GM12878 (cell line): ENCODE measurements around the gene PHLDA3. TPM values are rescaled to one million over a fixed set of nuclear protein-coding genes. Genes with fewer than 3 reads are reported as not detected.

ENCODE experiments used
- ATAC-seq: fragments of 200-7000 bp; cut with Tn5 transposase; 3 replicates; pipeline ENCODE4 v1.9.1; 2020; ENCODE audit warnings: mild to moderate bottlenecking, moderate library complexity
- BruUV-seq: library from RNA; stranded (reverse); fragments of 400-500 nt; replicated peaks from 2 replicates; lab custom pipeline; 2021; lab: Mats Ljungman, UMichigan
- CTCF ChIA-PET: fragments of 300-600 bp; sonication (Branson Sonifier 250); formaldehyde crosslinking; extraction: SDS; loops from one replicate; lab custom pipeline; 2021; ENCODE audit warnings: inconsistent platforms; lab: Yijun Ruan, JAX
- POLR2A ChIA-PET: fragments of 350-600 bp; formaldehyde crosslinking; extraction: SDS; loops from one replicate; lab custom pipeline; 2021; ENCODE audit warnings: inconsistent platforms; lab: Charles Lee
- RAD21 ChIA-PET: fragments of 300-600 bp; sonication (Branson Sonifier 250); formaldehyde crosslinking; loops from one replicate; lab custom pipeline; 2023; ENCODE audit warnings: antibody characterized with exemption; ENCODE audit not compliant: unreplicated experiment; lab: Charles Lee
- SMC1A ChIA-PET: fragments of 300-600 bp; sonication (Branson Sonifier 250); formaldehyde crosslinking; loops from one replicate; lab custom pipeline; 2023; ENCODE audit not compliant: unreplicated experiment, uncharacterized antibody; lab: Charles Lee
- DNase-seq: peaks from one replicate; pipeline ENCODE4 v3.0.0-alpha.2; 2011; ENCODE audit warnings: low read depth, low spot score
- FAIRE-seq: peaks from 3 replicates; lab custom pipeline; 2011; peaks lifted over from hg19 to GRCh38; lab: Jason Lieb, UNC
- H2AFZ ChIP-seq: 2 replicates; pipeline ENCODE4 v1.6.0; 2011; ENCODE audit warnings: low read depth, low read length, control low read depth; ENCODE audit not compliant: control insufficient read depth
- H3K27ac ChIP-seq: 2 replicates; pipeline ENCODE4 v1.5.1; 2011; ENCODE audit warnings: control low read depth; ENCODE audit not compliant: control insufficient read depth, insufficient read depth
- H3K27me3 ChIP-seq, 2 experiments: replicated peaks in 1 of 2; 2 replicates each; pipeline versions ENCODE4 v1.6.0 to v1.6.1; 2011; ENCODE audit warnings: low read length in 1 of 2; ENCODE audit not compliant: control insufficient read depth in 2 of 2, insufficient read depth in 2 of 2
- H3K36me3 ChIP-seq, 2 experiments: 2 replicates each; pipeline ENCODE4 v1.5.1; 2011; ENCODE audit warnings: low read length in 1 of 2; ENCODE audit not compliant: control insufficient read depth in 2 of 2, insufficient read depth in 2 of 2
- H3K4me1 ChIP-seq: 2 replicates; pipeline ENCODE4 v1.6.1; 2011; ENCODE audit warnings: mild to moderate bottlenecking, low read length, moderate library complexity, mixed read lengths; ENCODE audit not compliant: control insufficient read depth, insufficient read depth
- H3K4me2 ChIP-seq: 2 replicates; pipeline ENCODE4 v1.6.0; 2011; ENCODE audit warnings: control low read depth; ENCODE audit not compliant: control insufficient read depth, insufficient read depth
- H3K4me3 ChIP-seq: fragments of 200-600 bp; sonication (generic); 2 replicates; pipeline ENCODE4 v1.5.1; 2016
- H3K79me2 ChIP-seq: 2 replicates; pipeline ENCODE4 v1.6.0; 2011; ENCODE audit warnings: low read length; ENCODE audit not compliant: control insufficient read depth, insufficient read depth
- H3K9ac ChIP-seq: 2 replicates; pipeline ENCODE4 v1.8.0; 2011; ENCODE audit warnings: low read length, control low read depth, mixed read lengths; ENCODE audit not compliant: control insufficient read depth, insufficient read depth
- H3K9me3 ChIP-seq: replicated peaks from 3 replicates; pipeline ENCODE4 v1.5.1; 2011; ENCODE audit warnings: mild to moderate bottlenecking, low read length; ENCODE audit not compliant: control insufficient read depth, insufficient read depth
- H4K20me1 ChIP-seq: 2 replicates; pipeline ENCODE4 v1.6.0; 2011; ENCODE audit not compliant: control insufficient read depth, insufficient read depth
- BHLHE40 ChIP-seq, 2 experiments: fragments of 450-650 bp in 1 of 2; IDR thresholded peaks; 2 replicates each; pipeline ENCODE4 v1.6.1; 2011 to 2017; ENCODE audit warnings: low read depth in 2 of 2, borderline replicate concordance in 1 of 2, improper control_type of control experiment in 1 of 2, low read length in 1 of 2, mild to moderate bottlenecking in 1 of 2
- CBX3 ChIP-seq: fragments of 200-600 bp; sonication (generic); IDR thresholded peaks from 2 replicates; pipeline ENCODE4 v1.6.1; 2016; ENCODE audit warnings: low read depth, borderline replicate concordance
- DPF2 ChIP-seq: fragments of 450-650 bp; IDR thresholded peaks from 2 replicates; pipeline ENCODE4 v1.6.1; 2017; ENCODE audit warnings: mild to moderate bottlenecking
- FOS ChIP-seq: IDR thresholded peaks from 3 replicates; pipeline ENCODE4 v1.6.1; 2011; ENCODE audit warnings: borderline replicate concordance; ENCODE audit not compliant: insufficient read length; ENCODE audit errors: extremely low read depth
- HDAC6 ChIP-seq: fragments of 200-600 bp; sonication (generic); IDR thresholded peaks from one replicate; pipeline ENCODE4 v1.8.0; 2017; ENCODE audit warnings: antibody characterized with exemption; ENCODE audit not compliant: unreplicated experiment
- IRF4 ChIP-seq: IDR thresholded peaks from 2 replicates; pipeline ENCODE4 v1.6.1; 2011; ENCODE audit warnings: low read depth, low read length
- KDM1A ChIP-seq: fragments of 200-600 bp; sonication (generic); IDR thresholded peaks from 2 replicates; pipeline ENCODE4 v1.6.1; 2016; ENCODE audit warnings: borderline replicate concordance
- MEF2B ChIP-seq: fragments of 450-650 bp; IDR thresholded peaks from 2 replicates; pipeline ENCODE4 v1.6.1; 2018; ENCODE audit warnings: mild to moderate bottlenecking, moderate library complexity; ENCODE audit not compliant: partially characterized antibody, poor library complexity, severe bottlenecking
- MYB ChIP-seq: fragments of 150-350 bp; IDR thresholded peaks from 2 replicates; pipeline ENCODE4 v1.6.1; 2014; ENCODE audit warnings: mild to moderate bottlenecking, low read depth, low read length, borderline replicate concordance
- POLR2AphosphoS5 ChIP-seq: IDR thresholded peaks from 2 replicates; pipeline ENCODE4 v1.6.1; 2011; ENCODE audit warnings: mild to moderate bottlenecking, low read length, inconsistent platforms
- RB1 ChIP-seq: fragments of 450-650 bp; formaldehyde crosslinking; IDR thresholded peaks from 2 replicates; pipeline ENCODE4 v1.6.1; 2017; ENCODE audit warnings: mild to moderate bottlenecking, borderline replicate concordance
- SMC3 ChIP-seq: IDR thresholded peaks from 2 replicates; pipeline ENCODE4 v1.6.1; 2011; ENCODE audit warnings: low read length, improper control_type of control experiment, borderline replicate concordance
- ZNF24 ChIP-seq: fragments of 450-650 bp; IDR thresholded peaks from 2 replicates; pipeline ENCODE4 v1.6.1; 2017; ENCODE audit warnings: antibody characterized with exemption, mild to moderate bottlenecking
- ZNF274 ChIP-seq: IDR thresholded peaks from one replicate; pipeline ENCODE4 v1.8.0; 2011; ENCODE audit not compliant: insufficient read length, insufficient read depth
- ZSCAN29 ChIP-seq: fragments of 450-650 bp; IDR thresholded peaks from 2 replicates; pipeline ENCODE4 v1.6.1; 2017; ENCODE audit warnings: mild to moderate bottlenecking, moderate library complexity
- WGBS: methylation state at CpG from one replicate; pipeline ENCODE4 v1.1.6; 2016; ENCODE audit warnings: low lambda C conversion rate; ENCODE audit not compliant: insufficient replicate concordance, insufficient coverage; ENCODE audit errors: missing lambda C conversion rate; 5-methylcytosine and 5-hydroxymethylcytosine counted together
- in situ Hi-C: fragments of 300-500 bp; cut with MboI; formaldehyde crosslinking; loops from 9 replicates; pipeline ENCODE4 v1.14.3; 2018; ENCODE audit warnings: mixed read lengths
- intact Hi-C: fragments of 100-400 bp; cut with micrococcal nuclease; formaldehyde crosslinking; loops from one replicate; pipeline ENCODE4 v1.14.2; 2022; ENCODE audit not compliant: unreplicated experiment
- polyA plus RNA-seq, 11 experiments: library from polyadenylated mRNA; depleted of rRNA in 4 of 11; unstranded in 6 of 11; stranded (reverse) in 5 of 11; fragments of >200 nt; fragmentation: Nextera tagmentation in 4 of 11; fragmentation: Illumina TruSeq in 1 of 11; extraction: Ambion mirVana in 4 of 11; extraction: Trizol in 1 of 11; gene quantifications; 1 replicate in 1 of 11; 2 replicates in 10 of 11; pipeline versions ENCODE4 v1.2.1 to v1.2.3, GENCODE V29; 2011 to 2016; ENCODE audit warnings: inconsistent platforms in 2 of 11, missing spikeins in 2 of 11, low read depth in 1 of 11
- total RNA-seq, 4 experiments: library from RNA; depleted of rRNA in 3 of 4; stranded (reverse); fragments of >200 nt in 3 of 4; fragmentation: Illumina TruSeq in 1 of 4; extraction: Trizol in 1 of 4; gene quantifications; 2 replicates each; pipeline versions ENCODE4 v1.2.1 to v1.2.3, GENCODE V29; 2013 to 2021
- TF ChIP-seq, protein P1 (sequence below): fragments of 450-650 bp; conservative IDR thresholded peaks from 2 replicates; pipeline ENCODE4 v1.6.1; 2017; ENCODE audit warnings: mild to moderate bottlenecking, moderate library complexity
- TF ChIP-seq, protein P2 (sequence below): IDR thresholded peaks from 2 replicates; pipeline ENCODE4 v1.6.1; 2012; ENCODE audit warnings: mild to moderate bottlenecking, low read depth, low read length

Gene PHLDA3
- total and polyA plus RNA-seq, 10 of the 15 experiments (the other 5 are each of a cell fraction or from before 2014, with no cell fraction given): 0.60 to 57.4 (median 21.8) TPM

DNA sequence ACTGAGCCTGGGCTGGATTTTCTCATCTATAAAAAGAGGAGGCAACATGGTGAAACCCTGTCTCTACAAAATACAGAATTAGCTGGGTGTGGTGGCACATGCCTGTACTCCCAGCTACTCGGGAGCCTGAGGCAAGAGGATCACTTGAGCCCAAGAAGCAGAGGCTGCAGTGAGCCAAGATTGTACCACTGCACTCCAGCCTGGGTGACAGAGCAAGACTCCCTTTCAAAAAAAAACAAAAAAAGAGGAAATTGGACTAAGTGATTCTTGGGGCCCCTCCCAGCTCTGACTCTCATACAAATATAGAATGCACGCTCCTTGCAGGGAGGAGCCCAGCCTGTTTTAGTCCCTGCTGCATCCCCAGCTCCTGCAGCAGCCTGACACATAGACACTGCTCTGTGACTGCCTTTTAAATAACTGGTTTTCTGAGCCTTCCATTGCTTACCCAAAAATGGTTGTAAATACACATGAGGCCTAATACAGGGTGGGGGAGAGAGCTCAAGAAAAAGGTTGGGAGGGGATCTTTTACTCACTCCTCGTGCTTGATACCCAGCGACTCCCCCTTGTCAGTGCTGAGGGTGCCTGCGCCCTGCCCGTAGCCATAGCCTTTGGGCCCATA lies 20.8 kb upstream of the PHLDA3 start:
- H4K20me1 ChIP-seq: no peaks in the 10 kb centered on the region
- ChIA-PET POLR2A (interaction anchor here (1.4 kb wide), 1 partner anchor 14 kb away, joined by 3 read pairs; no protein-coding TSS in a partner anchor), SMC1A (interaction anchor here (2.0 to 17.2 kb wide), 2 partner anchors 8 to 18 kb away, joined by 7 to 514 read pairs; partner anchors contain the start of gene CSRP1), RAD21 (no interaction called here), CTCF (interaction anchor here (1.7 to 17.1 kb wide), 4 partner anchors 8 to 42 kb away, joined by 3 to 814 read pairs (median 106); partner anchors contain the start of gene CSRP1)
- ATAC-seq (no peak), FAIRE-seq (no peak), DNase-seq (no peak)
- intact Hi-C loops: no loop called here
- no TSS peak for BruUV-seq
- no peaks in the 10 kb centered on the region; the same call in 2 of the 3 replicates for H3K9me3 ChIP-seq
- WGBS: 85% methylated on average over 6 of the region's 6 CpGs
- H2AFZ ChIP-seq: no peak overlapping the region
- no peak overlapping the region for H3K27ac ChIP-seq
- no peaks in the 10 kb centered on the region for H3K79me2 ChIP-seq
- no peak overlapping the region for H3K4me2 ChIP-seq
- H3K9ac ChIP-seq: no peak overlapping the region
- in situ Hi-C loops: no loop called here
- no peaks in the 10 kb centered on the region for H3K4me1 ChIP-seq
- no peak overlapping the region for H3K4me3 ChIP-seq
- no peaks in the 10 kb centered on the region for H3K27me3 ChIP-seq
- peaks cover 5 to 31% of the 10 kb centered on the region in 2 experiments; a peak in 3 of 4 replicates for H3K36me3 ChIP-seq
- TF ChIP-seq, protein P1, sequence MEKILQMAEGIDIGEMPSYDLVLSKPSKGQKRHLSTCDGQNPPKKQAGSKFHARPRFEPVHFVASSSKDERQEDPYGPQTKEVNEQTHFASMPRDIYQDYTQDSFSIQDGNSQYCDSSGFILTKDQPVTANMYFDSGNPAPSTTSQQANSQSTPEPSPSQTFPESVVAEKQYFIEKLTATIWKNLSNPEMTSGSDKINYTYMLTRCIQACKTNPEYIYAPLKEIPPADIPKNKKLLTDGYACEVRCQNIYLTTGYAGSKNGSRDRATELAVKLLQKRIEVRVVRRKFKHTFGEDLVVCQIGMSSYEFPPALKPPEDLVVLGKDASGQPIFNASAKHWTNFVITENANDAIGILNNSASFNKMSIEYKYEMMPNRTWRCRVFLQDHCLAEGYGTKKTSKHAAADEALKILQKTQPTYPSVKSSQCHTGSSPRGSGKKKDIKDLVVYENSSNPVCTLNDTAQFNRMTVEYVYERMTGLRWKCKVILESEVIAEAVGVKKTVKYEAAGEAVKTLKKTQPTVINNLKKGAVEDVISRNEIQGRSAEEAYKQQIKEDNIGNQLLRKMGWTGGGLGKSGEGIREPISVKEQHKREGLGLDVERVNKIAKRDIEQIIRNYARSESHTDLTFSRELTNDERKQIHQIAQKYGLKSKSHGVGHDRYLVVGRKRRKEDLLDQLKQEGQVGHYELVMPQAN: no peak
- TF ChIP-seq MYB (no peak), RB1 (no peak), SMC3 (no peak), DPF2 (no peak), MEF2B (no peak), POLR2AphosphoS5 (no peak), ZNF24 (no peak), HDAC6 (no peak), ZNF274 (no peak), BHLHE40 (IDR thresholded peaks at IDR 0.05; ENCODE audit: borderline replicate concordance in 1 of 2, low read depth in 2 of 2, low read length in 1 of 2) (no peak), FOS (no peak), ZSCAN29 (no peak), KDM1A (no peak), IRF4 (no peak), CBX3 (no peak)
- TF ChIP-seq, protein P2, sequence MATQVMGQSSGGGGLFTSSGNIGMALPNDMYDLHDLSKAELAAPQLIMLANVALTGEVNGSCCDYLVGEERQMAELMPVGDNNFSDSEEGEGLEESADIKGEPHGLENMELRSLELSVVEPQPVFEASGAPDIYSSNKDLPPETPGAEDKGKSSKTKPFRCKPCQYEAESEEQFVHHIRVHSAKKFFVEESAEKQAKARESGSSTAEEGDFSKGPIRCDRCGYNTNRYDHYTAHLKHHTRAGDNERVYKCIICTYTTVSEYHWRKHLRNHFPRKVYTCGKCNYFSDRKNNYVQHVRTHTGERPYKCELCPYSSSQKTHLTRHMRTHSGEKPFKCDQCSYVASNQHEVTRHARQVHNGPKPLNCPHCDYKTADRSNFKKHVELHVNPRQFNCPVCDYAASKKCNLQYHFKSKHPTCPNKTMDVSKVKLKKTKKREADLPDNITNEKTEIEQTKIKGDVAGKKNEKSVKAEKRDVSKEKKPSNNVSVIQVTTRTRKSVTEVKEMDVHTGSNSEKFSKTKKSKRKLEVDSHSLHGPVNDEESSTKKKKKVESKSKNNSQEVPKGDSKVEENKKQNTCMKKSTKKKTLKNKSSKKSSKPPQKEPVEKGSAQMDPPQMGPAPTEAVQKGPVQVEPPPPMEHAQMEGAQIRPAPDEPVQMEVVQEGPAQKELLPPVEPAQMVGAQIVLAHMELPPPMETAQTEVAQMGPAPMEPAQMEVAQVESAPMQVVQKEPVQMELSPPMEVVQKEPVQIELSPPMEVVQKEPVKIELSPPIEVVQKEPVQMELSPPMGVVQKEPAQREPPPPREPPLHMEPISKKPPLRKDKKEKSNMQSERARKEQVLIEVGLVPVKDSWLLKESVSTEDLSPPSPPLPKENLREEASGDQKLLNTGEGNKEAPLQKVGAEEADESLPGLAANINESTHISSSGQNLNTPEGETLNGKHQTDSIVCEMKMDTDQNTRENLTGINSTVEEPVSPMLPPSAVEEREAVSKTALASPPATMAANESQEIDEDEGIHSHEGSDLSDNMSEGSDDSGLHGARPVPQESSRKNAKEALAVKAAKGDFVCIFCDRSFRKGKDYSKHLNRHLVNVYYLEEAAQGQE: no peak
